ENCODE measurements around the gene RBM26.

DNA sequence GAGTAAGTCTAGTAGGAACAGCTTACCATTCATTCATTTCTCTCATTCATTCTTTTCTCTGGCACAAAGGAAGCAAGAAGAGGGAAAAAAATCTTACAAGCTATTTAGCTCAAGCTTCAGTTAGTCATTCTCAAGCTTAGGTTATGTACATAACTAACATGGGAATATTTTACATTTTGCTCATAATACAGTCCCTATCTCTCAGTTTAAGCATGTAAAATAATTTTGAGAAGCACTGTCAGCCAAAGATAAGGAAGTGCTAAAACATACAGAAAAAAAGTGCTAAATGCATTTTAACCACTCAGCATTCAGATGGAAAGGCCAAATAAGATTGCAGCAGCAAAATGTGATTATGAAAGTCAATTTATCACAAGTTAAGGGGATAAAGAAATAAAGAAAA lies 7.9 kb downstream of the RBM26 start:
- TF ChIP-seq, protein P1, sequence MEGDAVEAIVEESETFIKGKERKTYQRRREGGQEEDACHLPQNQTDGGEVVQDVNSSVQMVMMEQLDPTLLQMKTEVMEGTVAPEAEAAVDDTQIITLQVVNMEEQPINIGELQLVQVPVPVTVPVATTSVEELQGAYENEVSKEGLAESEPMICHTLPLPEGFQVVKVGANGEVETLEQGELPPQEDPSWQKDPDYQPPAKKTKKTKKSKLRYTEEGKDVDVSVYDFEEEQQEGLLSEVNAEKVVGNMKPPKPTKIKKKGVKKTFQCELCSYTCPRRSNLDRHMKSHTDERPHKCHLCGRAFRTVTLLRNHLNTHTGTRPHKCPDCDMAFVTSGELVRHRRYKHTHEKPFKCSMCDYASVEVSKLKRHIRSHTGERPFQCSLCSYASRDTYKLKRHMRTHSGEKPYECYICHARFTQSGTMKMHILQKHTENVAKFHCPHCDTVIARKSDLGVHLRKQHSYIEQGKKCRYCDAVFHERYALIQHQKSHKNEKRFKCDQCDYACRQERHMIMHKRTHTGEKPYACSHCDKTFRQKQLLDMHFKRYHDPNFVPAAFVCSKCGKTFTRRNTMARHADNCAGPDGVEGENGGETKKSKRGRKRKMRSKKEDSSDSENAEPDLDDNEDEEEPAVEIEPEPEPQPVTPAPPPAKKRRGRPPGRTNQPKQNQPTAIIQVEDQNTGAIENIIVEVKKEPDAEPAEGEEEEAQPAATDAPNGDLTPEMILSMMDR (IDR thresholded peaks at IDR 0.05), result no peak
- TF ChIP-seq ZFX (IDR thresholded peaks at IDR 0.05; ENCODE audit: borderline replicate concordance), result no peak
